ENCODE measurements around the gene ACTR5. TPM values are rescaled to one million over a fixed set of nuclear protein-coding genes. Genes with fewer than 3 reads are reported as not detected.
A peak's percentile ranks its signal among the peaks of the same experiment; 100 is the strongest.

ACTR5 gene
- total RNA-seq, 1 donor from 2014 or later = 17.3 TPM

- H3K9me3 Mint-ChIP-seq (ENCODE audit: unreplicated experiment) = no peaks in the 10 kb centered on the region
- H3K27ac Mint-ChIP-seq (ENCODE audit: unreplicated experiment) = peak overlapping the region; percentile 74
- H3K27me3 Mint-ChIP-seq (ENCODE audit: unreplicated experiment) = peaks cover 7% of the 10 kb centered on the region
- H3K4me1 Mint-ChIP-seq (ENCODE audit: unreplicated experiment) = peaks cover 19% of the 10 kb centered on the region
- TF ChIP-seq CTCF (IDR thresholded peaks at IDR 0.05; ENCODE audit: unreplicated experiment) = no peak
- no peaks in the 10 kb centered on the region for H3K36me3 Mint-ChIP-seq (ENCODE audit: low read depth, unreplicated experiment)
- H3K4me3 Mint-ChIP-seq (ENCODE audit: unreplicated experiment) = no peak overlapping the region
- DNase-seq (ENCODE audit: low spot score) = no peak
Observed at GRCh38 chr20:38799203-38799602, 50.9 kb downstream of the ACTR5 start.

GRCh38 chr20:38800882-38801281, 52.6 kb downstream of the ACTR5 start:
- H3K4me3 Mint-ChIP-seq (ENCODE audit: unreplicated experiment) = no peak overlapping the region
- TF ChIP-seq CTCF (IDR thresholded peaks at IDR 0.05; ENCODE audit: unreplicated experiment) = no peak
- no peaks in the 10 kb centered on the region for H3K9me3 Mint-ChIP-seq (ENCODE audit: unreplicated experiment)
- no peak for DNase-seq (ENCODE audit: low spot score)
- H3K27me3 Mint-ChIP-seq (ENCODE audit: unreplicated experiment) = peaks cover 15% of the 10 kb centered on the region
- H3K36me3 Mint-ChIP-seq (ENCODE audit: low read depth, unreplicated experiment) = no peaks in the 10 kb centered on the region
- no peak overlapping the region for H3K27ac Mint-ChIP-seq (ENCODE audit: unreplicated experiment)
- peaks cover 27% of the 10 kb centered on the region for H3K4me1 Mint-ChIP-seq (ENCODE audit: unreplicated experiment)

DNA sequence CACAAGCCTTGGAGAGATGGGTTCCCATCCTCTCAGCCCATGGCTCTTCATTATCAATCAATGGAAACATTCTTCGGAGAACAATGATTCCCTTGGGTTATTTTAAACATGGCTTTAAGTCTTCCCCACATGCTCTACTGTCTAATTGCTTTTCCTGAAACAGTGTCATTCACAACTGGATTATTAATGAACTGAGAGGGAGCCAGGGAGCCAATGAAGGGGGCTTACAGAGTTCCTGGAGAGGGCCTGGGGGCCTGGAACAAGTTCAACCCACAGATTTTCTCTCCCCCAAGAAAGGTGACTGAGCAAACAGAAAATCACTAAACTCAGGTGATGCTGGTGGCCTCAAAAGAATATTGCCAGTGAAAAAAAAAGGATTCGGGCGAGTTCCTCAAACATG, 56.0 kb downstream of the ACTR5 start:
- peaks cover 22% of the 10 kb centered on the region for H3K27me3 Mint-ChIP-seq (ENCODE audit: unreplicated experiment)
- H3K4me3 Mint-ChIP-seq (ENCODE audit: unreplicated experiment) = peak overlapping the region; percentile 87
- no peak for TF ChIP-seq CTCF (IDR thresholded peaks at IDR 0.05; ENCODE audit: unreplicated experiment)

GRCh38 chr20:38804682-38805501, 56.6 kb downstream of the ACTR5 start:
- DNase-seq (ENCODE audit: low spot score) = peak; percentile 62
- Mint-ChIP-seq H3K36me3 (ENCODE audit: low read depth, unreplicated experiment) (peaks cover 13% of the 10 kb centered on the region), H3K9me3 (ENCODE audit: unreplicated experiment) (no peaks in the 10 kb centered on the region), H3K4me1 (ENCODE audit: unreplicated experiment) (peaks cover 40% of the 10 kb centered on the region), H3K4me3 (ENCODE audit: unreplicated experiment) (peak overlapping the region; percentile 87), H3K27ac (ENCODE audit: unreplicated experiment) (peak overlapping the region; percentile 100), H3K27me3 (ENCODE audit: unreplicated experiment) (peaks cover 20% of the 10 kb centered on the region)
- TF ChIP-seq CTCF (IDR thresholded peaks at IDR 0.05; ENCODE audit: unreplicated experiment) = no peak

More for the DNA sequence above, 56.0 kb downstream of the ACTR5 start:
- peaks cover 10% of the 10 kb centered on the region for H3K36me3 Mint-ChIP-seq (ENCODE audit: low read depth, unreplicated experiment)
- H3K9me3 Mint-ChIP-seq (ENCODE audit: unreplicated experiment) = no peaks in the 10 kb centered on the region
- peaks cover 41% of the 10 kb centered on the region for H3K4me1 Mint-ChIP-seq (ENCODE audit: unreplicated experiment)
- H3K27ac Mint-ChIP-seq (ENCODE audit: unreplicated experiment) = peak overlapping the region; percentile 100
- DNase-seq (ENCODE audit: low spot score) = no peak

DNA sequence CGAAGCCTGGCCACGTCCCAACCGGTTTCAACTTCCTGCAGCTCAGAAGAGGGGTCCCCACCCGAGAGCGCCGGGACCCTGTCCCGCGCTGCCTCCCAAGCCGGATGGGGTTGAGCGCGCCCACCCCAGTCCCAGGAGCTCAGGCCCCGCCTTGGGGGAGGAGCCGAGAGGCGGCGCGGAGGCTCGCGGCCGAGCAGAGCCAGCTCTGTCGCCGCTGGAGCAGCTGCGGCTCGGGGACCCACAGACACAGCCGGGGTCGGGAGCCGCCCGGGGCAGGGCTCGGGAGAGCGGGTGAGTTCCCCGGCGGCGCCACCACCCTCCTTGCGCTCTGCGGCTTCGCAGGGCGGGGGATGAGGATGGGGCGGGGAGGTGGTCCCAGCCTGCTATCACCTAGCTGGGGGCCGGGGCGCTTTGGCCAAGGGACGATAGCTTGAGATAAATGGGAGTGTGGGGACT, 57.3 kb downstream of the ACTR5 start, which contains the start of gene PPP1R16B:
PPP1R16B (plus strand) TSS at position 196 of the 456 bp plus-strand sequence. CDS start 30,229 bp downstream, outside the sequence.
- H3K9me3 Mint-ChIP-seq (ENCODE audit: unreplicated experiment) = no peaks in the 10 kb centered on the region
- H3K36me3 Mint-ChIP-seq (ENCODE audit: low read depth, unreplicated experiment) = peaks cover 18% of the 10 kb centered on the region
- peaks cover 20% of the 10 kb centered on the region for H3K27me3 Mint-ChIP-seq (ENCODE audit: unreplicated experiment)
- no peak for TF ChIP-seq CTCF (IDR thresholded peaks at IDR 0.05; ENCODE audit: unreplicated experiment)
- peak within 1 kb of the TSS; percentile 100 for H3K27ac Mint-ChIP-seq (ENCODE audit: unreplicated experiment)
- H3K4me3 Mint-ChIP-seq (ENCODE audit: unreplicated experiment) = peak within 1 kb of the TSS; percentile 91
- DNase-seq (ENCODE audit: low spot score) = peak; percentile 77
- peaks cover 46% of the 10 kb centered on the region for H3K4me1 Mint-ChIP-seq (ENCODE audit: unreplicated experiment)
